NT2/D1 (cell line): Measurements from ENCODE around the gene APBA2.
"Not testable (repeated sequence)": the region's sequence is repeated elsewhere in the genome, so short reads cannot be mapped to it uniquely, and the experiment has no call there.

Experiments
- DNase-seq: peaks from one replicate; pipeline ENCODE4 v3.0.0-alpha.2; 2011; ENCODE audit warnings: low read depth, low spot score
- H3K27me3 ChIP-seq: 2 replicates; pipeline ENCODE4 v1.6.0; 2011; ENCODE audit warnings: mild to moderate bottlenecking; ENCODE audit not compliant: insufficient read length, insufficient read depth
- H3K36me3 ChIP-seq: 2 replicates; pipeline ENCODE4 v1.6.1; 2011; ENCODE audit warnings: mild to moderate bottlenecking, low read length, mixed read lengths; ENCODE audit not compliant: insufficient read depth, insufficient read length
- H3K4me1 ChIP-seq: 2 replicates; pipeline ENCODE4 v1.5.1; 2011; ENCODE audit not compliant: insufficient read depth, insufficient read length
- H3K4me3 ChIP-seq: 2 replicates; pipeline ENCODE4 v1.5.1; 2011; ENCODE audit warnings: low read depth; ENCODE audit not compliant: insufficient read length
- H3K9ac ChIP-seq: 2 replicates; pipeline ENCODE4 v1.6.0; 2011; ENCODE audit warnings: low read depth; ENCODE audit not compliant: insufficient read length
- H3K9me3 ChIP-seq: 2 replicates; pipeline ENCODE4 v1.5.1; 2011; ENCODE audit warnings: mild to moderate bottlenecking, low read length; ENCODE audit not compliant: insufficient read depth
- SUZ12 ChIP-seq: IDR thresholded peaks from 2 replicates; pipeline ENCODE4 v1.6.1; 2011; ENCODE audit not compliant: insufficient read length, insufficient read depth; ENCODE audit errors: extremely low read depth
- YY1 ChIP-seq: IDR thresholded peaks from 2 replicates; pipeline ENCODE4 v1.6.1; 2011; ENCODE audit not compliant: insufficient read length, insufficient read depth
- ZNF274 ChIP-seq: IDR thresholded peaks from 2 replicates; pipeline ENCODE4 v1.6.1; 2011; ENCODE audit warnings: mild to moderate bottlenecking, low read depth, low read length

Gene APBA2

GRCh38 chr15:28861031-28861534, 24.7 kb upstream of the APBA2 start:
- Histone ChIP-seq H3K9me3 (no peaks in the 10 kb centered on the region), H3K9ac (peak overlapping the region; percentile 3), H3K36me3 (no peaks in the 10 kb centered on the region), H3K4me3 (no peak overlapping the region), H3K4me1 (no peaks in the 10 kb centered on the region), H3K27me3 (no peaks in the 10 kb centered on the region)
- no peak for TF ChIP-seq YY1
- no peak for TF ChIP-seq ZNF274
- TF ChIP-seq SUZ12: no peak
- no peak for DNase-seq

DNA sequence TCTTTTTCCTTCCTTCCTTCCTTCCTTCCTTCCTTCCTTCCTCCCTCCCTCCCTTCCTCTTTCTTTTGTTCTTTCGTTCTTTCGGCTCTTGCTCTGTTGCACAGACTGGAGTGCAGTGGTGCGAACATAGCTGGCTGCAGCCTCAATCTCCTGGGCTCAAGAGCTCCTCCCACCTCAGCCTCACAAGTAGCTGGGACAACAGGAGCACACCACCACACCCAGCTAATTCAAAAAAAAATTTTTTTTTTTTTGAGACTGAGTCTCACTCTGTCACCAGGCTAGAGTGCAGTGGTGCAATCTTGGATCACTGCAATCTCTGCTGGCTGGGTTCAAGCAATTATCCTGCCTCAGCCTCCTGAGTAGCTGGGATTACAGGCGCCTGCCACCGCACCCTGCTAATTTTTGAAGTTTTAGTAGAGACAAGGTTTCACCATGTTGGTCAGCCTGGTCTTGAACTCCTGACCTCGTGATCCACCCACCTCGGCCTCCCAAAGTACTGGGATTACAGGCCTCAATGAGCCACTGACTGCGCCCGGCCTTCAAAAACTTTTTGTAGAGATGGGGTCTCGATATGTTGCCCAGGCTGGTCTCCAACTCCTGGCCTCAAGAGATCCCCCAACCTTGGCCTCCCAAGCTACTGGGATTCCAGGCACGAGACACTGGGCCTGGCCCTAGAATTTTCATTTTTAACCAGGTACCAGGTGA, 24.0 kb upstream of the APBA2 start:
- not testable (repeated sequence) for DNase-seq, H3K4me3 ChIP-seq, H3K36me3 ChIP-seq, H3K4me1 ChIP-seq, H3K27me3 ChIP-seq, H3K9ac ChIP-seq, H3K9me3 ChIP-seq

DNA sequence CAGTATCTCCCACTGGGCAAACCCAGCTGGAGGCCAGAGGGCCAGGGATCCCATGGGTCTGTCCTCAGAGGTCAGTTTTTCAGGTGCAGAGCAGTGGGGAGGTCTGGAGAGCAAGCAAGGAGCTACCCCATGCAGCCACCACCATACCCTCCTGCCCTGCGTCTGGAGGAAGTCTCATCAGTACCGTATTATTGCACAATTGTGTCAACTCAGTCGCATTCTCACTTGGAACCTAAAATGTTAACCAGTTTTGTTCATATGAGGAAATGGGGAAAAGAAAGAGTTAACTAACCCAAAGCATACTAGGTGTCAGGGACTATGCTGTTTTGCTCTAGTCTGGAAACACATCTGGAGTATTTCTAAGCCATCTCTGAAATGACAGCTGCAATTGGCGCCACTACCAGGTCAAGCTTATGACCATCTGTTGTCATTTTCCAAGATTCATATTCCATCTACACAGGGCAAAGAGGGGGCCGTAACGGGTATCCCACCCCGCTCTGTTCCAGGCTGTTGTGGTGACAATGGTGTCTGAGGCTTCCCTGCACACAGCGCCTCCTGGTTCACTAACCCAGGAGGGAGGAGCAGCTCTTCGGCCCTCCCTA, 16.9 kb upstream of the APBA2 start:
- Histone ChIP-seq H3K36me3 (no peaks in the 10 kb centered on the region), H3K4me3 (no peak overlapping the region)
- DNase-seq: no peak

DNA sequence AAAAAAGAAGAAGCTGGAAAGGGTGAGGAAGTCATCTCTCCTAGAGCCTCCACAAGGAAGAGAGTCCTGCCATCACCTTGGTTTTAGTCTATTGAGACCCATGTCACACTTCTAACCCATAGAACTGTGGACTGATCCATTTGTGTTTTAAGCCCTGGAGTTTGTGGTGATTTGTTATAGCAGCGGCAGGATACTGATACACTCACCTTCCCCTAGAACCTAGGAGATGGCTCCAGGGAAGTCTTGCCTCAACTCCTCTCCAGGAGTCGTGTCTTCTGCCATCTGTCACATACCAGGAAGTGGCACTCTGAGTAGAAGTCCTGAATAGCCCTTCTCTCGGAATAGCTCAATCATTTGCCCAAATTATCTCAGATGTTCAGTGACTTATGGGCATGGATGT, 14.6 kb upstream of the APBA2 start:
- no peak overlapping the region for H3K4me3 ChIP-seq
- H3K4me1 ChIP-seq: peaks cover 4% of the 10 kb centered on the region
- H3K36me3 ChIP-seq: no peaks in the 10 kb centered on the region
- no peaks in the 10 kb centered on the region; the same call in 1 of the 2 replicates for H3K9me3 ChIP-seq
- no peaks in the 10 kb centered on the region for H3K27me3 ChIP-seq
- no peak for TF ChIP-seq SUZ12
- no peak for TF ChIP-seq YY1
- no peak for TF ChIP-seq ZNF274
- no peak overlapping the region for H3K9ac ChIP-seq
- DNase-seq: no peak

More for the DNA sequence above, 16.9 kb upstream of the APBA2 start:
- Histone ChIP-seq H3K27me3 (no peaks in the 10 kb centered on the region), H3K4me1 (no peaks in the 10 kb centered on the region), H3K9ac (no peak overlapping the region), H3K9me3 (no peaks in the 10 kb centered on the region; the same call in 1 of the 2 replicates)
- TF ChIP-seq ZNF274 (no peak), SUZ12 (no peak), YY1 (no peak)

GRCh38 chr15:28873006-28873405, 12.8 kb upstream of the APBA2 start:
- Histone ChIP-seq H3K36me3 (no peaks in the 10 kb centered on the region), H3K27me3 (no peaks in the 10 kb centered on the region)

GRCh38 chr15:28873585-28874190, 12.1 kb upstream of the APBA2 start:
- no peak for DNase-seq

More at GRCh38 chr15:28873006-28873405, 12.8 kb upstream of the APBA2 start:
- Histone ChIP-seq H3K4me3 (no peak overlapping the region), H3K4me1 (peaks cover 9% of the 10 kb centered on the region), H3K9ac (no peak overlapping the region), H3K9me3 (no peaks in the 10 kb centered on the region; the same call in 1 of the 2 replicates)
- TF ChIP-seq ZNF274 (no peak), SUZ12 (no peak), YY1 (no peak)
- DNase-seq: no peak

DNA sequence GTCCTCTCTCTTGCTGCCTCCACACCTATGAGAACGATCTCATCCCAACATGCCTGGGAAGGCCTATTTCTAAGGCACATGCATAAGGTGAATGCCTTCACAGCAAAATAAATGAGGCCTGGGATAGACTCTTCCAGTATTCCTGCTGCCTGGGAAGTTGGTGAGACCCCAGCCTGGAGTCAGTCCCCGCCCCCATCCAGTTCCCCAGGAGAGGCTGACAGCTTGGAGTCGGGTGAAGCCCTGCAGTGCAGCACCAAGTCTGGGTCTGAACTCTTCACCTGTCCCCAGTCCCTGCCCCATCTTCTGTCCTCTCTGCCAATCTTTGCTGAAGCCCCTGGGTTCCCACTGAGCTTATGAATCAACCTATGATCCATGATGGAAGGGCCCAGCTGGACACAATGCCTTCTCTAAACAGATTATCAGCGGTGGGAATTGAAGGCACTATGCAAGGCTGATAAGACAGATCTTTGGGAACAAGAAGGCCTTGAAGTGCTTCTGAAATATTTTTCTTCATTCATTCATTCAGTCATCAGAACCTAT, 10.2 kb upstream of the APBA2 start:
- H3K9me3 ChIP-seq: no peaks in the 10 kb centered on the region; the same call in 1 of the 2 replicates
- no peak overlapping the region for H3K9ac ChIP-seq
- TF ChIP-seq ZNF274 (no peak), SUZ12 (no peak), YY1 (no peak)
- H3K27me3 ChIP-seq: no peaks in the 10 kb centered on the region
- H3K4me1 ChIP-seq: peaks cover 11% of the 10 kb centered on the region
- no peaks in the 10 kb centered on the region for H3K36me3 ChIP-seq
- no peak overlapping the region for H3K4me3 ChIP-seq
- no peak for DNase-seq

More at GRCh38 chr15:28873585-28874190, 12.1 kb upstream of the APBA2 start:
- TF ChIP-seq YY1: no peak
- TF ChIP-seq ZNF274: no peak
- no peak for TF ChIP-seq SUZ12
- H3K27me3 ChIP-seq: no peaks in the 10 kb centered on the region
- H3K4me1 ChIP-seq: peaks cover 11% of the 10 kb centered on the region
- no peaks in the 10 kb centered on the region; the same call in 1 of the 2 replicates for H3K9me3 ChIP-seq
- H3K9ac ChIP-seq: no peak overlapping the region
- no peak overlapping the region for H3K4me3 ChIP-seq
- no peaks in the 10 kb centered on the region for H3K36me3 ChIP-seq
